HCEC 1CT (cell line): Measurements from ENCODE around the gene DEXI.

Experiments used
- DNase-seq: peaks from one replicate; pipeline ENCODE4 v3.0.0-alpha.2; 2017

The DEXI gene

DNA sequence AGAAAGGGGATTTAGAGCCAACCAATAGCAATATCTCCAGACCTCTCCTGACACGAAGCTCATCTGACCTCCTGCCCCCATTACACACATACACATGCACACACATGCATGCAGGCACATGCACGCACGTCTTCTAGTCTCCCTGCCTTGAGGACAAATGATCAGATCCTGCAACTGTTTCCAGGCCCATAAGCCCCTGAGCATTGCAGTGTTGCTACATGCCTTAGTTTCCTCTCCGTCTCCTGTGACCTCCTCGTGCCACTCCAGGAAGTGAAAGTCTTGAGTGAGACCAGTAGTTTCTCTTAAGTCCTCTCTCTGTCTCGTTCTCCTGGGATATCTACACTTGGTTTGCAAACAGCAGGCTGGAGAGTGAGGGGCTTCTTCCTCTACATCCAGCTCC is 57.0 kb downstream of the DEXI start:
- DNase-seq, result no peak

DNA sequence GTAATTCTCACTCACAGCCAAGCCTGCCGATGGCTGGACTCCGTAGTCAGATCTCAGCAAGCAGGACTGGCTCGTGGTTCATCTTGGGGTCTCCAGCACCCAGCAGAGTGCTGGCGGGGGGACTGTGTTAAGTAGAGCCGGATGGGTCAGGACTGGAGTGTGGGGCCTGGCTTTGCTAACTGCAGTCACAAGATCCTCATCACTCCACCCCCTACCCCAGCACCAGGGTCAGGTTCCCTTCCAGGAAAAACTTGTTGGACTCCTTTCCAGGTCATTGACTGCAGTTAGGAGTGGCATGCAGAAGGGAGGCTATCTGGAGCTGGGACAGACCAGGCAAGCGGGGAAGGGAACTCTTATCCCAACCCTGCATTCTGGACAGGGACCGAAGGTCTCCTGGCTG is 59.3 kb downstream of the DEXI start:
- no peak for DNase-seq

DNA sequence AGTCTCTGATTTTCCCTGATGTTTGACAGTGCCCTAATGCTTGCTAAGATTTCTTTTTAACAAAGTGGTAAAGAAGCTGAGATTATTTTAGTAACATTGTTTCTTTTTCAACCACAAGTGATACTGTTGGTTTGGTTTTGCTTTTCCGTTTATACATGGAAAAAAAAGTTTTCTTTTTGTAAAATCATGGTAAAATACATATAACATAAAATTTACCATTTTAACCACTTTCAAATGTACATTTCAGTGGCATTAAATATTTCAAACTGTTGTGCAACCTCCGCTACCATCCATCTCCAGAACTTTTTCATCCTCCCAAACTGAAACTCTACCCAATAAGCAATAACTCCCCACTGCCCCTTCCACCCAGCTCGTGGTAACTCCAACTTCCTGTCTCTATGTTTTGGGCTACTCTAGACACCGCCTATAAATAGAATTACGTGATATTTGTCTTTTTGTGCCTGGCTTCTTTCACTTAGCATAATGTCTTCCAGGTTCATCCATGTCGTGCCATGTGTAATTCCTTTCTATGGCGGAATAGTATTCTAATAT is 60.7 kb downstream of the DEXI start:
- DNase-seq, result no peak

DNA sequence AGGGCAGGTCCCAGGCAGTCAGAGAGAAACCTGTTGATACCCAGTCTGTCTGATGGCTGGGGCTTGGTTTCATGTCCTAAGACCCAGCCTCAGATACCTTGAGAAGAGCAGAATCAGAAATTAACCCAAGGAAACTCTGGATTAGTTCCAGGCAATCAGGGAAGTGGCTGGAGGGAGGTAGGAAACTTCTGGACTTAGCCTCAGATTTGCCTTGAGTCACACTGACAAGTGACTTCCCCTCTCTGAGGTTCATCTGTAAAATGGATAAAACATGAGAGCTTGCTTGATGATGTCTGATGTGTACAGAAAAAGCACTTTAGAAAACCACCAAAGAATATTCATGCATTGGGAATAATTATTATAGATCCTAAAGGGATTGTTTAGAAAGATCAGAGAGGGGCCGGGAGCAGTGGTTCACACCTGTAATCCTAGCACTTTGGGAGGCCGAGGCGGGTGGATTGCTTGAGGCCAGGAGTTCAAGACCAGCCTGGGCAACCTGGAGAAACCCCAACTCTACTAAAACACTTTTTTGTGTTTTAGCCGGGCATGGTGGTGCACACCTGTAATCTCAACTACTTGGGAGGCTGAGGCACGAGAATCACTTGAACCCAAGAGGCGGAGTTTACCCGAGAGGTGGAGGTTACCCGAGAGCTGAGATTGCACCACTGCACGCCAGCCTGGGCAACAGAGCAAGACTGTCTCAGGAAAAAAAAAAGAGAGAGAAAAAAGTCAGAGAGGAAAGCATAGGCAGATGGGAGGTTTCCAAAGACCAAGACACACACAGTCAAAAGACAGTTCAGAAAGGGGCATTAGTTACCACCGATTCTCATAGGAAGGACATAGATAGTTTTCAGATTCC is 61.4 kb downstream of the DEXI start:
- no peak for DNase-seq

DNA sequence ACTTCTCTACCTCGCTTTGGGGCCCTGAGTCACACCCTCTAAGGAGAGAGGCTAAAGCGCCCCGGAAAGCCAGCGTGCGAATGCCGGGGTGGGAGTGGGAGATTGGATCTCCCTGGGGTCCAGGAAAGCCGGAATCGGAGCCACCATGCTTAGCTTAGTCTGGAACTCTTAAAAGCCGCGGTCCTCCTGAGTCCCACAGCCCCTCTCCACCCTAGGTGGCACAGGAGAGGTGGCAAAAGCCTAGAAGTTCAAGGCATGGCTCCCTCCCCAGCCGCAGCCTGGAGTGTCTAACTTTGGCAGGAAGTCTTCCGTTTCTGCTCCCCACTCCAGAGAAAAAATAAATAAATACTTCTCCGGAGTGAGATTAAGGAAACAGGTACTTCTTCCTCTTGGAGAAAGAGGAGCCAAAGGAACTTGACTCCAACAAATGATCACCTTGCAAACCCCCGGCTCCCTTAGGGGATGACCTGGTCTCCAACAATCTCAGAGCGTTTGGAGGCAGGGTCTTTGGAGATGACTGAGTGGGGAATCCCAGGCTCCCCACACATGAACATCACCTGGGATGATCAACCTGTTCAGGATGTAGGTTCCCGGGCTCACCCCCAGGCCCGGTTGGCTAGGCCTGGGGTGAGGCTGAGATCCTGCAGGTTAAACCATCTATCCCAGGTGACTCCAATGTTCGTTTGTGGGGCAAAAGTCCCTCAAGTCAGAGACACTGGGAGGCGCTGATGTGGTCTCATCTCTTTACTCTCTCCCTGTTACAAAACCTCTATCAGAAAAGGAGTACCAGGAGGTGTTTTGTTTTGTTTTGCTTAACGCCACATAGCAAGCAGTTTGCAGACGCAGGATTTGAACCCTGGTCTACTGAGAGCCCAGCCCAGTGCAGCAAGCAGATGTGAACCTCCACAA is 62.3 kb downstream of the DEXI start:
- DNase-seq, result no peak
